Measurements from ENCODE around the gene ACOD1.
"Not testable (repeated sequence)": the region's sequence is repeated elsewhere in the genome, so short reads cannot be mapped to it uniquely, and the experiment has no call there.

ACOD1 gene

DNA sequence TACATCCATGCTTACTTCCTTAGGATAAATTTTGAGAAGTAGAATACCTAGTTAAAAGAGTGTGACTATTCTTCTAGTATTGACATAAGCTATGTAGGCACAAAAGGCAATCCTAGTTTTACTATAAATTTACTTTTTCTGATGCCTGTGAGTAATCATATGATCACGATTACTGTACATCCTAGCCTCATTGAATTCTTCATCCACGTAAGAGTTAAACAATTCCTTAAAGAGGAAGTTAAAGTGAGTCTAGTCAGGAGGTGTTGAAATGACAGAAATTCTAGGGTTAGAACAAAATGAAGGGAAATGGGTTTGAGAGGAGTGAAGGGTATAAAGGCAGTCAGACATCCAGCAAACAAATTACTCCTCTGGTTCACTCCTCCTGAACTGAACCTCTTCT lies at the start of gene ACOD1:
Gene ACOD1 (plus strand): TSS at position 363 of the 400 bp plus-strand sequence. CDS start 48 bp downstream, outside the sequence.
- DNase-seq = no peak

DNA sequence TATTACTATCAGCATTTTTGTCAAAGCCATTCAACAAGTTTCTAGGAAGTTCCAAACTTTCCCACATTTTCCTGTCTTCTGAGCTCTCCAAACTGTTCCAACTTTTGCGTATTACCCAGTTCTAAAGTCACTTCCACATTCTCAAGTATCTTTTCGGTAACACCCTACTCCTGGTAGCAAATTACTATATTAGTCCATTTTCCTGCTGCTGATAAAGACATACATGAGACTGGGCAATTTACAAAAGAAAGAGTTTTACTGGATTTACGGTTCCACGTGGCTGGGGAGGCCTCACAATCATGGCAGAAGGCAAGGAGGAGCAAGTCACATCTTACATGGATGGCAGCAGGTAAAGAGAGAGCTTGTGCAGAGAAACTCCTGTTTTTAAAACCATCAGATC lies 49.2 kb upstream of the ACOD1 start:
- DNase-seq = not testable (repeated sequence)

DNA sequence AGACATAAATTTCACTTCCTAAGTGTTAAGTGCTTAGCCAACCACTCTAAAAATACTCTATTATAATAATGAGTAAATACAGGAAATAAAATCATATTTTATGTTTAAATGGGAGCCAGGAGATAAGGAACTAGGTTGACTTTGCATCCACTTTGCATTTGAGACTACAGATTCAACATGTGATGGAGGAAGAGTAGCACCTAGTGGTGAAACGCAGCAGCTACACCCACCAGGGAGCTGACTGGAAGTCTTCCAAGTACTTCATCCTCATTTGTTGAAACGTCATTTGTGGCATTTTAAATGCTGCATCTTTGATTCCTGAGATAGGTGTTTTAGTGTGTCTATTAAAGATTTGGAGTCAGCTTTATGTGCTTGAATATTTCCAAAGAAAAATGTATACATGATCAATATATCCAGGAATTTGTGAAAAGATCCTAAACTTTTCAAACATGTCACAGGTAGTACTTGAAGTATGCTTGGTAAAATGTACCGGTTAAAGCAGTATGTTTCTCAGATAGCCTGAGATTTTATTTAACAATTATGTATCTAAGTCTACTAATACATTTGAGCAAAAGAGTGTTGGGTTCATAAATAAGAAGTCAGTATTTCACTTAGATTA lies 44.7 kb upstream of the ACOD1 start:
- DNase-seq = peak in 32 of 51 donors; percentile 0 to 64 (median 33)

GRCh38 chr13:76904507-76904906 lies 43.8 kb upstream of the ACOD1 start:
- DNase-seq = no peak

- DNase-seq = no peak
Measured at GRCh38 chr13:76912476-76912875, 35.8 kb upstream of the ACOD1 start.

DNA sequence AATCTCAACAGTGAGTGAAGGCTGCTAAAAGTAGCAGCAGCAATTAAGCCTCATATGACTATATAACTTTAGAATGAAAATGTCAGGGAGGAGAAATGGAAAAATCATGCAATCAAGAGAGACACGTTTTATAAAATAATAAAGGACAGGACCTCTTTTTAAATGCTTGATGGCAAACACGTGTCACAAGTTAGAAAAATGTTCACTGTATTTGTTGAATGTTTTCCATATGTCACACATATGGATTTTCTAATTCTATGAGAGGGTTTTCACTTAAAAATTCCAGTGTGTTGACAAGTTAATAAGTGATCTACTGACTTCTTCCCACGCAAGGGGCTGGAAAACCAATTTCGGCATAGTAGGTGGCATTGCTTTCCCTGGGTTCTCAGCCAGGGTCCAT lies 34.4 kb upstream of the ACOD1 start:
- DNase-seq = no peak

GRCh38 chr13:76917095-76917494 lies 31.2 kb upstream of the ACOD1 start:
- no peak for DNase-seq

DNA sequence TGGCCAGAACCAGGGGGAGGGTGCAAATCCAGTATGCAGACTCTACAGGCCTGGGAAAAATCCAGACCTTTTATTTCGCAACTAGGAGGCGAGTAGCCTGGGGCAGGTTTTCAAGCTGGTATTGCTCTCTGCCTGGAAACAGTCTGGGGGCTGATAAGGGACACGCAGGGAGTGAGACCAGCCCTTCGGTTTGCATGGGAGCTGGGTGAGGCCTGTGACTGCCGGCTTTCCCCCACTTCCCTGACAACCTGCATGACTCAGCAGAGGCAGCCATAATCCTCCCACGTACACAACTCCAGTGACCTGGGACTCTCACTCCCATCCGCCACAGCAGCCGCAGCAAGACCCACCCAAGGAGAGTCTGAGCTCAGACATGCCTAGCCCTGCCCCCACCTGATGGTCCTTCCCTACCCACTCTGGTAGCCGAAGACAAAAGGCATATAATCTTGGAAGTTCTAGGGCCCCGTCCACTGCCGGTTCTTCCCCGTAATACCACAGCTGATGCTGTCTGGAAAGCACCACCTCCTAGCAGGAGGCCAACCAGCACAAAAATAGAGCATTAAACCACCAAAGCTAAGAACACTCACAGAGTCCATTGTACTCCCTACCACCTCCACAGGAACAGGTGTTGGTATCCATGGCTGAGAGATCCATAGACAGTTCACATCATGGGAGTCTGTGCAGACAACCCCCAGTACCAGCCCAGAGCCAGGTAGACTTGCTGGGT lies 30.4 kb upstream of the ACOD1 start:
- not testable (repeated sequence) for DNase-seq

DNA sequence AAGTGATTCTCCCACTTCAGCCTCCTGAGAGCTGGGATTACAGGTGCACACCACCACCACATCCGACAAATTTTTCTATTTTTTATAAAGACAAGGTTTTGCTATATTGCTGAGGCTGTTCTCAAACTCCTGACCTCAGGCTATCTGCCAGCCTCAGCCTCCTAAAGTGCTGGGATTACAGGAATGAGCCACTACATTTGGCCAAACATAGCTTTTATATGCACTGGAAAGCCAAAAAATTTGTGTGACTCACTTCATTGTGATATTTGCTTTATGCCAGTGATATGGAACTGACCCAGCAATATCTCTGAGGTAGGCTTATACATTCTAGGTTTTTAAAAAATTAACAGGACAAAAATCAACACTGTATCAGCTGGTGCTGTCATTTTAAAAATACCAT lies 26.8 kb upstream of the ACOD1 start:
- no peak for DNase-seq

DNA sequence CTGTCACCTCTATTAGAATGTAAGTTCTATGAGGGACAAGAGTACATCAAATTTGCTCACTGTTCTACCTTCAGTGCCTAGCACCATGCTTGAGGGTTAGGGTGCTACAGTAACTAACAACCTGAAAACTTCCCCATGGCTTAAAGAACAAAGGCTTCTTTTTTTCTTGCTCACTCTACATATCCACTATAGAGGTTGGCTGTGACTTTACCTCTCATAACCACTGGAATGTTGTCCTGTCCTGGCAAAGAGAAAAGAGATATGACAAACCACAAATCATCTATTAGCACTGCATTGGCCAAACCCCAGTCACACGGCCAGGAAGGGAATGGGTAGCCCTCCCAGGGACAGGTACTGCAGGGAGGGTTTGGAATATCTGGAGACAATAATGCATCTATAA lies 23.2 kb upstream of the ACOD1 start:
- no peak for DNase-seq

- DNase-seq = no peak
Measured at GRCh38 chr13:76927955-76928354, 20.4 kb upstream of the ACOD1 start.

DNA sequence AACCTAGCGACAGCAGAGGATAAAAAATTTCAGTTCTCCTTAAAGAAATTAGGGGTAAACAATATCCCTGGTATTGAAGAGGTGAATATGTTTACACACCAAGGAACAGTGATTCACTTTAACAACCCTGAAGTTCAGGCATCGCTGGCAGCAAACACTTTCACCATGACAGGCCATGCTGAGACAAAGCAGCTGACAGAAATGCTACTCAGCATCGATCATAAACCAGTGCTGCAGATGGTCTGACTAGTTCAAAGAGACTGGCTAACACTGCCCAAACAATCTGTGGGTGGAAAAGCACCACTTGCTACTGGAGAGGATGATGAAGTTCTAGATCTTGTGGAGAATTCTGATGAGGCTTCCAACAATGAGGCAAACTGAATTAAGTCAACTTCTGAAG lies 19.9 kb upstream of the ACOD1 start:
- DNase-seq = no peak

DNA sequence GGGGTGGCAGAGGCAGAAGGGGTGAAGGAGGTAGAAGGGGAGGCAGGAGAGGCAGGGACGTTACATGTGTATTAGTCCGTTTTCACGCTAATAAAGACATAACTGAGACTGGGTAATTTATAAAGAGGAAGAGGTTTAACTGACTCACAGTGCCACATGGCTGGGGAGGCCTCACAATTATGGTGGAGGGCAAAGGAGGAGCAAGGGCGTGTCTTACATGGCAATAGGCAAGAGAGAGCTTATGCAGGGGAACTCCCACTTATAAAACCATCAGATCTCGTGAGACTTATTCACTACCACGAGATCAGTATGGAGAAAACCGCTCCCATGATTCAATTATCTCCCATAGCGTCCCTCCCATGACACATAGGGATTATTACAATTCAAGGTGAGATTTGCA lies 19.0 kb upstream of the ACOD1 start:
- no peak for DNase-seq

GRCh38 chr13:76929851-76930374 lies 18.4 kb upstream of the ACOD1 start:
- no peak for DNase-seq

DNA sequence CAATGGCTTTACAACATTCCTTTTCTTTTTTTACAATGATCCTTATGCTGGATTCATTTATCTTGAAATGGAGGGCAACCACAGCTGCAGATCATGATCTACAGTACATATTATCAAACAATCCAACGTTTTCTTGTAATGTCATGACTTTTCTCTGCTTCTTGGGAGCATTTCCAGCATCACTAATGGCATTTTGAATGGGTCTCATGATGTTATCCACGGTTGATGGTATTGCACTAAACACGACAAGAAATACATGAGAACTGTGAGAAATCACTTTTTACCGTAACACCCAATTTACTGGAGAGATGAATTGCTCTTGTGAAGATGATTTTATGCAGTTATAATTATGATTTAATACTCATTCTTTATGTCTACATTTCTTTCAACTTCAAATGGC lies 16.2 kb upstream of the ACOD1 start:
- DNase-seq = no peak

DNA sequence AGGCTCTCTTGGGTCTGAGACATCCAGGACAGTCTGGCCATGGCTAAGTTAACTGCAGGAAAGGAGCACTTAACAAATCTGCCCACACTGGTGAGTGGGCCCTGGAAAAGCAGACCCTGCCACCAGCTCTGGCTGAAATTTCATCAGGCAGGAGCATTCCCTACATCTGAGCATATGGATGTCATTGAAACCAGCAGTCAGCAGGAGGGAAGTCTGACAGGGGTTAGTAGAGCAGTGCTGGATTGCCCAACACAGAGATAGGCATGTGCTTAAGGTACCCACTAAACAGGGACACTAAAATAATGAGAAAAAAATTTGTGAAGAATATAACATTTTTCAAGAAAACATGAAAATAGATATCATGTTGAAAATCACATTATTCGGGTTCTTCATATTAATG lies 13.6 kb upstream of the ACOD1 start:
- no peak for DNase-seq

DNA sequence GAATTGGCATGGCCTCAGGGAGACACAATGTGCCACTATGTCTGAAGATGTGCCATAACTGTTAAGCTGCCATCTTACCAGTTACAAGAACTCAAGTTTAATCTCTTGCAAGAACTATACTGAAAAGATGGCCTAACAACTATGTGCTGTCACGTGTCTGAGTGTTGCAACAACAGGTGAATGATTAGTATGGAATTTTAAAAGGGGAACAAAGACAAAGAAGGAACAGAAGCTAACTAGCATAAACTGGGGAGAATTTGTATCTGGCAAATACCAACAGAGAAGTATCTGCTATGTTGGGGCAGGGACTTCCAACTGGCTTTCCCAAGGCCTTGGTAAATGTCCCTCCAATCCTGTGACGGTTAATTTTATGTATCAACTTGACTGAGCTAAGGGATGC lies 11.5 kb upstream of the ACOD1 start:
- no peak for DNase-seq

DNA sequence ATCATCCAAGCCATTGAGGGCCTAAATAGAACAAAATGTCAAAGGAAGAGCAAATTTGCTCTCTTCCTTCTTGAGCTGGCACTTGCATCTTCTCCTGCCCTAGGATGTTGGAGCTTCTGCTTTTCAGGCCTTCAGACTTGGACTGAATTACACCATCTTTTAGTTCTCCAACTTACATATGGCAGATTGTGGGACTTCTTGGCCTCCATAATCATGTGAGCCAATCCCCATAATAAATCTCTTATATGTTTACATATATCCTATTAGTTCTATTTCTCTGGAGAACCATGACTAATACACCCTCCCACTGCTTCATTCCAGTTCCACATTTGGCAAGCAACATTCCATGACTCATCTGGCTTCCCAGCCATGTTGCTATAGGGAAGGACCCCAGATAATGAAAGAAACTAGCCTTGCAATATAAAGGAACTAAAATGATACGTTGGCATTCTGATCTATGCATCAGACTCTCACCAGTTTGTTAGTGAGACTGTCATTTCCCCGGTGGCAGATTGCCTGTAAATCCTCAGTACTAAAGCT lies 11.0 kb upstream of the ACOD1 start:
- peak in 1 of 51 donors; percentile 2 for DNase-seq

DNA sequence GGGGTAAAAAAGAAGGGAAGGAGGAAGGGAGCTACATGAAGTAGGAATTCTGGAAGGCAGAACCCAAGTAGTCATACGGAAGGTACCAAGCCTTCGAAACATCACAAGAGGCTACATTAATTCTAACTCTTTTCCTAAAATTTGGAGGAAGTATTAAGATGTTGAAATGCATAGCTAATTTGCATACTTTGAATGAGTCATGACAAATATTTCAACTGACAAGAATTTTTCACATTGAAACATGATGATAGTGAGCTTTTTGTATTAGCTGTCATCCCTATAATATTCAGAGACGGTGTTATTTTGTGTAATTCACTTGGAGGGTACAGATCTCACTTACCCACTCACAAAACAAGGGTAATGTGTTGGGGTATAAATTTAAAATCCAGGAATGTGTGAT lies 9.1 kb upstream of the ACOD1 start:
- DNase-seq = no peak

DNA sequence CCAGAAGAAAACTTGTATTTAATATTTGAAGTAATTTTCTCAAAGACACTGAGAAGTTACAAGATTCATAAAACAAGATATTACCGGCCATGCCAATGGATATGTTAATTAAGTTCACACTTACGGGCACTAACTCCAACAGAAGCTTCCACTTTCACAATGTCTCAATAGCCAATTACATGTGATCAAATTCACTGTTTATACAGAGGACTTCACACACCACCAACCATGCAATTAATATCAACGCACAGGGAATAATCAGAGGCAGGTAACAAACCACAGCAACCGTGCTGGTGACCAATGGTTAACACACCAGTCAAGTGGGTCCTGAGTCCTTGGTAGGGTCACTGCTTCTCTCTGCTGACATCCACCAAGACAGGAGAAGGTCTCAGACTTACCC lies 5.9 kb upstream of the ACOD1 start:
- DNase-seq = no peak

- no peak for DNase-seq
Measured at GRCh38 chr13:76943646-76944045, 4.7 kb upstream of the ACOD1 start.

GRCh38 chr13:76944456-76944855 lies 3.9 kb upstream of the ACOD1 start:
- no peak for DNase-seq

DNA sequence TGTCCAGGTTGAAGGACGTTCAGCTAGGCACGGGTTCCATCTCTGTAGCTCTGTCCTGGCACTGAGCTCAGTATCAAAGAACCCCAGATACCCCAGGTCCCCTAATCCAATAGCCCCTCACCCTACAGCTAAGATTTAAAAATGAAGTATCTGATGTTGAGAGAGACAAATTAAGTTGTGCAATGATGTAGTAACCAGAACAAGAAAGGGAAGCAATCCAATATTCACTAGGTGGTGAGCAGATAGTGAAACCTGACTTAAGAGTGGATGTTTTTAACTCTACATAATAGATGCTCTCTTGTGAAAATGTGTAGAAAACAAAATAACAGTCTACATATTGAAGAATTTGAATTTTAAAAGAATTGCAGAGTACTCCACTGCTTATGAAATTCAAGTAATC lies 1.8 kb downstream of the ACOD1 start:
- no peak for DNase-seq

Data from hypothalamus (tissue), 51 donors.